Ramos (cell line): ENCODE data around the gene OBI1.

Experiments used
- in situ Hi-C: fragments of 300-500 bp; cut with MboI; formaldehyde crosslinking; loops from one replicate; pipeline ENCODE4 v1.14.3; 2022; ENCODE audit warnings: low sequenced_read_pairs; ENCODE audit not compliant: unreplicated experiment

OBI1 gene, protein sequence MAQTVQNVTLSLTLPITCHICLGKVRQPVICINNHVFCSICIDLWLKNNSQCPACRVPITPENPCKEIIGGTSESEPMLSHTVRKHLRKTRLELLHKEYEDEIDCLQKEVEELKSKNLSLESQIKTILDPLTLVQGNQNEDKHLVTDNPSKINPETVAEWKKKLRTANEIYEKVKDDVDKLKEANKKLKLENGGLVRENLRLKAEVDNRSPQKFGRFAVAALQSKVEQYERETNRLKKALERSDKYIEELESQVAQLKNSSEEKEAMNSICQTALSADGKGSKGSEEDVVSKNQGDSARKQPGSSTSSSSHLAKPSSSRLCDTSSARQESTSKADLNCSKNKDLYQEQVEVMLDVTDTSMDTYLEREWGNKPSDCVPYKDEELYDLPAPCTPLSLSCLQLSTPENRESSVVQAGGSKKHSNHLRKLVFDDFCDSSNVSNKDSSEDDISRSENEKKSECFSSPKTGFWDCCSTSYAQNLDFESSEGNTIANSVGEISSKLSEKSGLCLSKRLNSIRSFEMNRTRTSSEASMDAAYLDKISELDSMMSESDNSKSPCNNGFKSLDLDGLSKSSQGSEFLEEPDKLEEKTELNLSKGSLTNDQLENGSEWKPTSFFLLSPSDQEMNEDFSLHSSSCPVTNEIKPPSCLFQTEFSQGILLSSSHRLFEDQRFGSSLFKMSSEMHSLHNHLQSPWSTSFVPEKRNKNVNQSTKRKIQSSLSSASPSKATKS

DNA sequence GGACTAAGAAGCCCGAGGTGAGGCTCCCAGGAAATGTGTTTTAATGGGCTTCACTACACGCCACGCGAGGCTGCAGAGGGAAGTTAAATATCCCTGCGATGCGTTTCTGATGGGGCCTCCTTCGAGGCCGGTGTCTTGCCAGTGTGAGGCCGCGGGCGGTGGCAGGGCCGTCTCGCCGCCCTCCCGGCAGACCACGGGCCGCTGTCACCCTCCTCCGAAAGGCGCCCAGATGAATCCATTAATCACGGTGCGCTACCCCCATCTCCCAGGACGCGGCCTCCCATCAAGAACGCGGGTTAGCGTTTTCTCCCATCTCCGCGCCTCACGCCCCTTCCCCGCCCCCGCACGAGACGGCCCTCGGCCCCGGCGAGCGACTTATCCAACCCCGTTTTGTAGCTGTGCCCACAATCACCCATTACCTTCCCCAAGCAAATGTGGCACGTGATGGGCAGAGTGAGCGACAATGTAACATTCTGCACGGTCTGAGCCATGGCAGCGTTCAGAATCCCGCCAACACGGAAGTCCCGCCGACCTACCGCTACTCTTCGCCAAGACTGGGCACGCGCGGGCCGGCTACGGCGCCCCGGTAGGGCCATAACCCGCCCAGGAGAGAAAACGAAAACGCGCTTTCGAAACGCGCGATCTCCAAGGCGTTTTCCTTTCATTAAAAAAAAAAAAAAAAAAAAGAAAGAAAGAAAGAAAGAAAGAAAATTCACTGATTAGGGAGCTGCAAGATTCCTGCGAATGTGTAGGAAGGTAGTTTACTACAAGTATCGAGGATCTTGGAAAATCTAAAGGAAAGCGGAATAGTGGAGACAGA is at the start of gene OBI1:
Gene OBI1 (minus strand): TSS at position 526 of the 820 bp plus-strand sequence. CDS start 35 bp downstream, at position 491.
- in situ Hi-C loops: no loop called here

DNA sequence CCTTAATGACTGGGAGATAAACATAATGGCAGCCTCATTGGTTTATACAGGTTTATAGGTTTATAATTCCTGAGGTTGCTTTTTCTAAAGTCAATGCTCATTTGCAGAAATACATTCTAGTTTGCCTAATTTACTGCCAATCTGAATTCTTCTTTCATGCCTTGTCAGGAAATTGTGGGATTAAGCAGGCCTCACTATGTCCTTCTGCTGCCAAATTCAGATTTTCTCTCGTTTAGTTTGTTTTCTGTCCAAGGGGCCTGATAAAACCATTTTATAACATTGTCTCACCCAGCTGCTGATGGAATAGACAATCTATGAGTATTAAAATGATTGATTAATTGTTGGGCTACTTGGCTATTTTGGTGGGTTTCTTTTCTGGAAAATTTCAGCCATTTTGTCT is 42.4 kb upstream of the OBI1 start:
- in situ Hi-C loops: no loop called here

DNA sequence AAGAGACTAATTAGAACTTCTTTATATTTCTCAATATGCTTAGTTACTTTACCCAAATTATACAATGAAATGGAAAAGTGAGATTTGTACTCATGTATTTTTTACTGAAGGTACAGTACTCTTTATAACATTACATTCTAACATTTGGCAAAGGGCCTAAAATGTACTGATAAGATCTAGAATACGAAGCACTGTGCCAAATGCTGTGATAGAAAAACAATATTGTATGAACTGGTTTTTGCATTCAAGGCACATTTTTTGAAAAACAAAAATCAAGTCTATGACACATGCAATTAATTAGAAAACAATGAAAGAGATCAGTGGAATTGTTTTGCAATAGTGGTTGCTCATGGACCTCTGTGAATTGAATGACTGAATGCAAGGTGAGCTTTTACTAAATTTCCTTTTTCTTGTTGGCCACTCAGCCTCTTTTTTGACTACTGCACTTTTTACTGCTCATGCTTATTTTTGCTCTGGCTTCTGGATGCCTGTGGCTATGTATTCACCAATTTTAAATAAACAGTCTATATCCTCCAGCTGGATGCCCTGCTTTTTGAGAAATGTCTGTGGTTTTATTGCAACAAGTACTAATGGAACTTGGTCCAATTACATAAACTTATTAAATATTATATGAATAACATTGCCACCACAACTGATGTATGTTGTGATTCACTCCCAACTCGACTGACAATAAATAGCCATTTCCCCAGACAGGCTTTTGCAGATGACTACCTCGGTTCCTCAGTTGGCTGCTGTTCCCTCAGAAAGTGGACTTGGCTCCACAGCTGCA is 41.4 kb upstream of the OBI1 start:
- in situ Hi-C loops: no loop called here

DNA sequence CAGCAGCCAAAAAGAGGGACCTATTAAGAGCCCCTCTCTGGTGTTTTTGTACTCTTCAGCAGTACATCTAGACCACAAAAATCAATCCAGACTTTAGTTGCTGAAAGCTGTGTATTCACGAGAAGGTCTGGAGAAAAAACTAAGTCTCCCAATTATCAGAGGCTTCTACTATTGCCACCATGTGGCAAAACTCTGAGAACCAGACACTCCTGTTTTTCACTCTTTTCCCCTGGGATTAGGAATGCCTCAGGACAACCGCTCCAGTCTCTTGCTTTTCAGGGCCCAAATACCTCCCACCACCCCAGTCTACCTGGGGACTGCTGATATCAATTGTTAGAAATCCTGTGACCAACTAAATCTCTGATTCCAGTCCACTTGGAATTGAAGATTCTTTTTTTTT is 30.1 kb upstream of the OBI1 start:
- in situ Hi-C loops: no loop called here

DNA sequence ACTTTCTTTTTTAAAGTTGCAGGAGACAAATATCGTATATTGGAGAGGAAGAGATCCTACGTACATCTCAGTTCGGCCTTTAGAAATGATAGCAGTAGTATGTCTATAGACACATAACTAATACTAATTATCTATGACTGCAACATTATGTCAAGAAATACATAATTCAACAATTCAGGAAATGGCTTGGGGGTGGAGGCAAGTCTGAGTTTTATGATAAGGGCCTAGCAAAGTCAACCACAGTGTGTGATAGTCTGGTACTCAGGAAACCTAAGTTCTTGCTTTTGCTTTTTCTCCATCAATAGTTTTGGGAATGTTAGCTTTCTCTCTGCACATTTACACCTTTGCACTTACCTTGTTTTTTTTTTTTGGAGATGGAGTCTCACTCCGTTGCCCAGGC is 27.5 kb upstream of the OBI1 start:
- in situ Hi-C loops: no loop called here

DNA sequence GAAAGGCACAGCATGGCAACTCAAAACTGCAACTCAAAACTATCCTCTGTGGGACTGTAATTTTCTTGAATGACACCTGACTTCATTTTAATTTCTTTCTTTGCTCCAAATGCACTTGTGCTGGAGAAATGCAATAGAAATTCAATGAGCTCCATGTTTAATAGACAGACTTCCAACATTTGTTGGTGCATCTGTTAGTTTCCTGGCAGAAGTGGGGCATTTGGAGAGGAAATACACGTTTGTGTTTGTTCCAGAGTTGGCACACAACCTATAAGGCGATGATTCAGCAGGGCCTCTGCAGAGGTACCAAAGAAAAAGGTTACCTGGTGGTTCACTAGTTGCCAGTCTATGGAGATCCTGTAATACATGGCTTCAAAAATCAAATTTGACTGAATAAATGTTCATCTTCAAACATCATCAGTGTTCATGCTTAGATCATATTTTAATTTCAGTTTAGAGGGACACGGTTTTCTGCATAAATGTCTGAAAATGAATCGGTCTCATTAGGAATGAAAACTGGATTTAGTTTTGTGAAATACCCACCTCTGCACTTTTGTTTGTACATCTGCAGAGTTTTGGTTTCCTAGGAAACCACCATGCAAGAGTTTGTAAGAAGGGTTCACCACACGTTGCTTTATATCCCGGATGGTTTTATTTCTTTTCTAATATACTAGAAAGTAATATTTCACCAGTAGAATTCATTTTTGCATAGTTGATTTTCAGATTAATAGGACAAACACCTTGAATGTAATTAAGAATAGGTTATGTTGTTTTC is 21.8 kb upstream of the OBI1 start:
- in situ Hi-C loops: no loop called here

DNA sequence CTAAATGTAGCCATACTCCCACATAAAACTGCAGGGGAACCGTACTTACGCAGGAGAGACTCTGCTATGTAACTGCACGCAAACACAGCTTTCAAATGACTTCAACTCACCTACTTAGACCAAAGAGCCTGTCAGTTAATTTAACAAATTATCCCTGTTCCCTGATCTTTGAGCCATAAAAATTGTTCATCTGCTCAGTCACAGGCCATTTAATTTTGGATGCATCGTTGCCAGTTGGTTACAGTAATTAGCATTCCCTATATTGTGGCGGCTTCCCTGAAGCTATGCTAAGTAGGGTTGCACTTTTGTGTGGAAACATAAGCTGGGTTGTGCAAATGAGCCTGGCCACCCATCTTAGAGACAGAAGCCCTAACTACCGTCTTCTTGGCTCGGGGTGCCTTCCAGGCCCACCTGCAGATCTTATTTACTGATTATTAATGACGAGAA is 21.2 kb upstream of the OBI1 start:
- in situ Hi-C loops: no loop called here

DNA sequence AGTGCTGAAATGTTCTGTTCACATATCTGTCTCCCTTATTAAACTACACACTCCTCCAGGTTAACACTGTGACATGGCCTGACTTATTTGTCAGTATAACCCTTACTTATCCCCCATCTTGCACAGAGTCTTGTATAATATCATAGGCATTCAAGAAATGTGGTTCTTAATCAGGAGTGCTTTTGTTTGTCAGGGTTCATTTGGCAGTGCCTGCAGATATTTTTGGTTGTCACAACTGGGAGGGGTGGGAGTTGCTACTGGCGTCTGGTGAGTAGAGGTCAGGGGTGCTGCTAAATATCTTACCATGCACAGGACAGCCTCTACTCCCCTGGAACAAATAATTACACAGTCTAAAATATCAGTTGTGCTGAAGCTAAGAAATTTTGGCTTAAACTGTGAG is 20.4 kb upstream of the OBI1 start:
- in situ Hi-C loops: no loop called here

DNA sequence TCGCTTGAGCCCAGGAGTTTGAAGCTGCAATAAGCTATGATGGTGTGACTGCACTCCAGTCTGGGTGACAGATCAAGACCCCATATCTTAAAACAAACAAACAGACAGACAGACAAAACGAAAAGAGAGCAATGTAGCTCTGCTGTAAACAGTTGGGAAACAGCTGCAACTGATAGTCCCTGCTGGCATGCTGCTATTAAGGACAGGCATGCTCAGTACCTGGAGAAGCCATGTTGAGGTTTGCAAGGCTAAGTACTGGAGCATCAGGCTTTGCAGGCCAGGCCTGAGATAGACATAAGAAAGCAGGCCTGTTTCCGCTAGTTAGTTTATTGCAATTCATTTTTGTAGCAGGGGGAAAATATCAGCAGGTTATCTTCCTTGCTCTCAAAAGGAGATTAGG is 16.2 kb upstream of the OBI1 start:
- in situ Hi-C loops: no loop called here

DNA sequence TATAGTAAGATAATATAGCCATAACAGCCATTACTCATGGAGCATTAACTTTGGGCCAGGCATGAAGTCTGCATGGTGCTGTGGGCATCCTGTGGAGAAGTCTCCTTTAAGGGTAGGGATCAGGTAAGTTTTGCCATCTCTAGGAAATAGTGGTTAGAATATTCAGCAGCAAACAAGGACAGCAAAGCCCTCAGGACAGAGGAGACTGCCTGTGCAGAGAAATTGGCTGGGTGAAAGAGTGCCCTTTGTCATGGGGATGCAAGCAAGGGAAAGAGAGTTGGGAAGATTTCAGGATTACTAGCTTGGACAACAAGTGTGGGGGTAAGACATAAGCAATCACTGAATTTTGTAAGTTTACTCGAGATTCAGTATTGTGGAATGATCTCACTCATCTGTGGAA is 15.7 kb upstream of the OBI1 start:
- in situ Hi-C loops: no loop called here

DNA sequence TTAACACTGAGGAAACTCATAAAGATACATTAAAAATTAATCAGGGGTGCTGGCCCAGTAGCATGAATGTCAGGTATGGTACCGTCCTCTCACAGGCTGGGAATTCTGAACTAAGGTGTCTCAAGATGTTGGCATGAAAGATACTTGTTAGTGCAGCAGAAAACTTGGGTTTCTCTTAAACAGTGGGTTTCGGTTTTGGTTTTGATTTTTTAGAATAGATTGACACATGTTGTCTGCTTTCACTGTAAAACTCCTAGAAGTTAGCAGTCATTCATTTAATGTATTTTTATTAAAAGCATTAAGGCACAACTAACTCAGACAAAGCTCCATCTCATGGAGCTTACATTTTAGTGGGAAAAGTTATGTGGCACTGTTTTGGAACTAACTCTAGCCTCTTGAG is 3.5 kb upstream of the OBI1 start:
- in situ Hi-C loops: no loop called here

DNA sequence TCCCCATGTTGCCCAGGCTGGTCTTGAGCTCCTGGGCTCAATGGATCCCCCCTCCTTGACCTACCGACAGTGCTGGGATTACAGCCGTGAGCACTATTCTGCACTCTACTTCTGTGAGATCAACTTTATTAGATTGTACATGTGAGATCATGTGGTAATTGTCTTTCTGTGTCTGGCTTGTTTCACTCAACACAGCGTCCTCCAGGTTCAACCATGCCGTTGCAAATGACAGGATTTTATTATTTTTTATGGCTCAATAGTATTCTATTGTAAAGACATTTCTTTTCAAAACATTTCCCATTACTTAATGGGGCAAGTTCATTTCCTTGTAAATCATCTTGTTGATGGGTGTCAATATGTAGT is 1.5 kb upstream of the OBI1 start:
- in situ Hi-C loops: no loop called here

DNA sequence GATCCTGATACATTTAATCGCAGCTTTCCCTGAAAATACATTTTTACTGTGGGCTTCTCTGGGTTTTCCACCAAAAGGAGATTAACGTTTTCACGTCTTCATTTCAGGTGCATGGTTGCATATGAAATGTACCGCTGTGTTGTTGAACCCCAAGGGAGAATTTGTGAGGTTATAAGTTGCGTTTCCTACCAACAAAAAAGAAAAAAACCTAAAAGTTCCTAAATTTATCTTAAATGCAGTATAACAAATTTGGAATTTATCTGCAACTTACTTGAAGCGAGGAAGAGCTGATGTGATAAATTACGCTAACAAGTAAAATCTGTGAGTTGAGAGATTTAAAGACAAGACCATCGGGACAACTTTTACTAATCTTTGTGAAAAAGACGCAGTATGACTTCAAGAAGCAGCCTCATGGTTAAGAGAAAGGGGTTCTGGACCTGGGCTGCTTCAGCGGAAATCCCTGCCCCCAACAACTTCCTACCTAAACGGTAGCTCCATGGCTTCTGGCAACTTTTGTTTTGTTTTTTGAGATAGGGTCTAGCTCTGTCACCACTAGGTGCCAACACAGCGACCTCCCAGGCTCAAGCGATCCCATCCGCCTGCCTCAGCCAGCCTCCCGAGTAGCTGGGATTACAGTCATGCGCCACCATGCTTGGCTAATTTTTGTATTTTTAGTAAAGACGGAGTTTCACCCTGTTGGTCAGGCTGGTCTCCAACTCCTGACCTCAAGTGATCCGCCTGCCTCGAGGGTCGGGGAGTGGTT is 958 bp upstream of the OBI1 start:
- in situ Hi-C loops: no loop called here

DNA sequence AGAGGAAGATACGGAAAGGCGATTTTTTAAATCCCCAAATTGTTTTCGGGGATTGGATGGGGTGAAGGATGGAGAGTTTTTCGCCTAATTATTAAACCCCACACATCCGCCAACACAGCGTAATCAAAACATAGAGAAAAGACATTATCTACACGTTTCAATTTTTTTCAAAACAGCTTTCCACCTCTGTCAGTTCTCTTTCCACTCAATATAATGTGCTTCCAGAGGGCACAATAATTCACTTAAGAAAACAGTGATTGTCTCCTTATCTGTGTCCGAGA is 435 bp upstream of the OBI1 start:
- in situ Hi-C loops: no loop called here

DNA sequence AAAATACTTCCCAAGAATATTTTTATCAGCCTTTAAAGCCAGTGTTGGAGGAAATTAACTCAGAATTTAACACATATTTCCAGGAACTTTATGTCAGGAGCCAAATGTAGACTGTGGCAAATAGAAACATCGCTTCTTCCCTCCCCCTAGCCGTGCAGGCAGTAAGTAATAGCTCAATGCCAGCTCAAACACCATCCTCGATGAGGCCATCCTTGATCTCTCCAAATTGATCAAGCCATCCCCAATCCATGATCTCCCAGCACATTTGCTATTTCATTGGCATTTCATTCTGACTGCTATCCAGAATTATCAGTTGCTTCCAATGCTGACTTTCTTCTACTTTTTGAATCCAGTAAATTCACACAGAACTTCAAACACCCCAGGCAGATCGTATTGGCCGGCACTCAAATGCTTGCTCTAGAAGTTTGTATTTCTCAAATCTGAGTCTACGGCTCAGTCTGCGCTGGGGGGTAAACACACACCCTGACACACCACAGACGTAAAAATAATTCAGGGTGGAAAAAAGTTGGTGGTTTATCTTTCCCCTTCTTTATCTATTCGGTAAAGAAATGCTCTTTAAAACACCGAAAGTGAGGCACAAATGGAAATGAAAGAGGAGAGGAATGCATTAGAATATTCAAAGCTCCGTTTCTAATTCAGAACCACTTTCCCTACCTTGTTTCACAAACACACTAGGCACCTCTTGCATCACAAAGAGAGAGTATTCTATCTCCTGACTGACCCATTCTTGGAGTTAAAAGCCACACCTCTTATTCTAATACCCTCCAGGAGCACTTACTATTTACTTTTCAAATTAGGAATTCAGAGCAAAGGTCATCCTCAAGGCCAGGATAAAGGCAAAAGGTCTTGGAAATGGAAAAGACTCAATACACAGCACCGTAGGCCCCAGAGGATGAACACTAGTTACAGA is 991 bp downstream of the OBI1 start:
- in situ Hi-C loops: no loop called here

DNA sequence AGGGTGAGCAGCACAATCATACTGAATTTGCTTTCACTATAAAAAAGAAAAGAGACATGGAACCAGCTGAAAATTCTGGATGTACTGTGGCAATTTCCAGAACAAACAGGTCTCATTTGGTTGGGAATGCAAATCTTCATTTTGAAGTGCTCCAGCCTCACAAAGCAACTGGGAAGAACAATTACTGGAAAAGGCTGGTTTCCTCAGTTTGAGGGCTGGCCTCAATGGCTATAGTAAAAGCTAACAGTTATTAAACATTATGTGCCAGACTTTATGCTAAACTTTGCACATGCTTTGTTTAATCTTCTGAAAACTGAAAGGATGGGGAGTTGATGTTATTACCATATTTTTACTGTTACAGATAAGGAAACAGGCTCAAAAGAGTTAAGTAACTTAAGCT is 3.0 kb downstream of the OBI1 start:
- in situ Hi-C loops: no loop called here

DNA sequence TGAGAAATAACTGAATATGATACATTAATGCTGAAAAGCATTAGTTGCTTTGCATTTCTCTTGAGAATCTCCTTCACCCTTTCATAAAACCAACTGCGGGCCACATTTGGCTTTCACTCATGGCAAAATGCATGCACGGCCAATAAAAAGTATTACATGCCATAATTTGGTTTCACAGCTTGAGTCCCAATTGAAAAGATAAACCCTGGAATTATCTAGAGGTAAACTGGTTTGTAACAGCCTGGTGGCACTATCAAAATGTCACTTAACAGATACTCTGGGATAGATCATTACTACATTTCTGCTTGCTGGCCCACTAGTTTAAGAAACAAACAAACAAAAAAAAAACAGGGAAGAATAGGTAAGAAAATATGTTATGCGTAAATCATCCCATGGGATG is 3.9 kb downstream of the OBI1 start:
- in situ Hi-C loops: no loop called here

DNA sequence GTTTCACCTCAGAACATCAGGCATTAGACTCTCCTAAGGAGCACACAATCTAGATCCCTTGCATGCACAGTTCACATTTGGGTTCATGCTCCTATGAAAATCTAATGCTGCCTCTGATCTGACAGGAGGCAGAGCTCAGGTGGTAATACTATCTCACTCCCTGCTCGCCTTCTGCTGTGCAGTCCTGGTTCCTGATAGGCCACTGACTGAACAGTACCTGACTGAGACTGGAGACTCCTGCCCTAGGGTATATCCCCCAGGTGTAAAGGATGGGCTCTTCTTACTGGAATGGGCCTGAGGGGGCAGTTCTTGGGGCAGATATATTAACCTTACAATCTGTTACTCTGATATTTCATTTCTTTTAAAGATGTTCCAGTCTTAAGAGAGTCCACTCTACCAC is 6.3 kb downstream of the OBI1 start:
- in situ Hi-C loops: no loop called here
